K562 (cell line): Measurements from ENCODE around the gene NELFE. TPM values are rescaled to one million over a fixed set of nuclear protein-coding genes. Genes with fewer than 3 reads are reported as not detected.
A peak's percentile ranks its signal among the peaks of the same experiment; 100 is the strongest.

ENCODE experiments used
- BRD4 ChIP-seq: fragments of 200-600 bp; sonication (generic); IDR thresholded peaks from 2 replicates; pipeline ENCODE4 v1.6.1; 2017; ENCODE audit warnings: inconsistent platforms
- CBX3 ChIP-seq, 2 experiments: IDR thresholded peaks; 1 replicate in 1 of 2; 2 replicates in 1 of 2; pipeline ENCODE4 v1.6.1; 2012; ENCODE audit warnings: inconsistent platforms in 2 of 2, low read length in 2 of 2, borderline replicate concordance in 1 of 2, control low read depth in 1 of 2
- CUX1 ChIP-seq: fragments of 200-800 bp; sonication (Bioruptor generic); IDR thresholded peaks from 2 replicates; pipeline ENCODE4 v1.6.1; 2016; ENCODE audit warnings: missing genetic modification characterization, missing compliant biosample characterization
- E2F5 ChIP-seq: sonication (generic); formaldehyde crosslinking; IDR thresholded peaks from 2 replicates; pipeline ENCODE4 v1.8.0; 2022; ENCODE audit warnings: mild to moderate bottlenecking, missing genetic modification reagents
- GTF2E2 ChIP-seq: fragments of 200-800 bp; sonication (Bioruptor generic); IDR thresholded peaks from 2 replicates; pipeline ENCODE4 v1.6.1; 2016; ENCODE audit warnings: missing genetic modification characterization, missing compliant biosample characterization
- HDAC3 ChIP-seq: fragments of 450-650 bp; IDR thresholded peaks from 2 replicates; pipeline ENCODE4 v1.6.1; 2018; ENCODE audit warnings: borderline replicate concordance, mild to moderate bottlenecking, moderate library complexity; ENCODE audit not compliant: partially characterized antibody
- L3MBTL2 ChIP-seq: fragments of 450-650 bp; IDR thresholded peaks from 2 replicates; pipeline ENCODE4 v1.6.1; 2016; ENCODE audit warnings: mild to moderate bottlenecking, moderate library complexity
- NONO ChIP-seq, 2 experiments: fragments of 200-400 bp in 1 of 2; fragments of 450-650 bp in 1 of 2; formaldehyde crosslinking in 1 of 2; IDR thresholded peaks; 2 replicates each; pipeline ENCODE4 v1.6.1; 2017; ENCODE audit warnings: low read depth in 2 of 2, mild to moderate bottlenecking in 2 of 2, moderate library complexity in 2 of 2, low read length in 1 of 2
- RNF219 ChIP-seq: fragments of 250-450 bp; sonication (Bioruptor Pico); IDR thresholded peaks from 2 replicates; pipeline ENCODE4 v1.5.0; 2022; ENCODE audit warnings: mild to moderate bottlenecking
- SAP30 ChIP-seq: fragments of 200-600 bp; sonication (generic); IDR thresholded peaks from 2 replicates; pipeline ENCODE4 v1.6.1; 2012; ENCODE audit warnings: borderline replicate concordance, low read depth, mild to moderate bottlenecking, moderate library complexity, low read length, control low read depth, inconsistent platforms; ENCODE audit not compliant: insufficient read depth, poor library complexity, severe bottlenecking
- TAF9B ChIP-seq: fragments of 450-650 bp; IDR thresholded peaks from 2 replicates; pipeline ENCODE4 v1.6.1; 2018; ENCODE audit warnings: mild to moderate bottlenecking; ENCODE audit not compliant: partially characterized antibody
- TFAM ChIP-seq: fragments of 250-450 bp; sonication (Bioruptor Pico); conservative IDR thresholded peaks from 2 replicates; pipeline ENCODE4 v1.5.0; 2021; ENCODE audit warnings: mild to moderate bottlenecking, moderate library complexity
- TRIM24 ChIP-seq, 2 experiments: fragments of 450-650 bp; IDR thresholded peaks; 2 replicates each; pipeline ENCODE4 v1.6.1; 2016
- ZNF512 ChIP-seq: IDR thresholded peaks from 2 replicates; pipeline ENCODE4 v1.6.1; 2016; ENCODE audit warnings: missing genetic modification characterization, missing compliant biosample characterization
- ZNF766 ChIP-seq: fragments of 200-800 bp; sonication (Bioruptor generic); conservative IDR thresholded peaks from 2 replicates; pipeline ENCODE4 v1.6.1; 2016; ENCODE audit warnings: missing genetic modification characterization, missing compliant biosample characterization
- polyA plus RNA-seq, 8 experiments: library from polyadenylated mRNA; depleted of rRNA in 4 of 8; stranded (reverse) in 5 of 8; unstranded in 3 of 8; fragments of >200 nt; fragmentation: Nextera tagmentation in 2 of 8; fragmentation: Illumina TruSeq in 1 of 8; extraction: Ambion mirVana in 2 of 8; extraction: Trizol in 1 of 8; gene quantifications; 2 replicates each; pipeline versions ENCODE4 v1.2.1 to v1.2.3, GENCODE V29; 2011 to 2014; ENCODE audit warnings: inconsistent platforms in 1 of 8, missing spikeins in 1 of 8
- total RNA-seq, 7 experiments: library from RNA; depleted of rRNA in 6 of 7; stranded (reverse); fragments of >200 nt in 6 of 7; fragmentation: Illumina TruSeq in 2 of 7; extraction: Trizol in 2 of 7; gene quantifications; 2 replicates each; pipeline versions ENCODE4 v1.2.1 to v1.2.3, GENCODE V29; 2011 to 2021; ENCODE audit warnings: low replicate concordance in 1 of 7

NELFE gene
- total and polyA plus RNA-seq, 9 of the 15 experiments (the other 6 are each of a cell fraction or from before 2014, with no cell fraction given), result 15.2 to 157 (median 91.5) TPM

GRCh38 chr6:31958741-31959739 is at the start of gene NELFE, which contains the start of gene SKIC2 (continued):
- peak; percentile 84 for TF ChIP-seq BRD4
- peak; percentile 89 for TF ChIP-seq SAP30
- TF ChIP-seq L3MBTL2, result peak; percentile 39
- TF ChIP-seq TAF9B, result peak; percentile 83
- TF ChIP-seq ZNF512 (tag), result peak; percentile 67; the same call in 1 of the 2 replicates
- TF ChIP-seq GTF2E2 (tag), result no peak
- no peak for TF ChIP-seq TFAM
- TF ChIP-seq TRIM24 (IDR thresholded peaks at IDR 0.05), result peak; percentile 73 to 78
- TF ChIP-seq RNF219 (CRISPR knock-in tag), result 0 out of 2 replicates have a peak, but pooled peaks have one; percentile 24
- peak in 1 of 2 experiments; percentile 69; a peak in 1 of 3 replicates for TF ChIP-seq CBX3 (IDR thresholded peaks at IDR 0.05; ENCODE audit: borderline replicate concordance in 1 of 2, low read length in 2 of 2)
- TF ChIP-seq E2F5 (CRISPR knock-in tag), result peak; percentile 67; the same call in 1 of the 2 replicates
- no peak for TF ChIP-seq HDAC3
- TF ChIP-seq CUX1 (CRISPR knock-in tag), result peak; percentile 75; the same call in 1 of the 2 replicates
- peak; percentile 39; the same call in 1 of the 2 replicates for TF ChIP-seq ZNF766 (CRISPR knock-in tag)
- TF ChIP-seq NONO (IDR thresholded peaks at IDR 0.05; ENCODE audit: low read depth in 2 of 2, low read length in 1 of 2), result 0 out of 4 replicates have a peak, but pooled peaks of 1 of the 2 experiments have one; percentile 24
